C4-2B (cell line): ENCODE data around the gene MUCL1.

ENCODE experiments used
- H3K27ac ChIP-seq: fragments of 450-650 bp; 2 replicates; pipeline ENCODE4 v1.5.1; 2017
- ZFX ChIP-seq: fragments of 450-650 bp; IDR thresholded peaks from 2 replicates; pipeline ENCODE4 v1.6.1; 2017
- TF ChIP-seq, protein P1 (sequence below): fragments of 450-650 bp; conservative IDR thresholded peaks from 2 replicates; pipeline ENCODE4 v1.5.1; 2017; ENCODE audit warnings: mild to moderate bottlenecking

The MUCL1 gene

GRCh38 chr12:54891717-54892478 is 37.6 kb downstream of the MUCL1 start:
- H3K27ac ChIP-seq, result peak overlapping the region; percentile 66; the same call in 1 of the 2 replicates
- TF ChIP-seq, protein P1, sequence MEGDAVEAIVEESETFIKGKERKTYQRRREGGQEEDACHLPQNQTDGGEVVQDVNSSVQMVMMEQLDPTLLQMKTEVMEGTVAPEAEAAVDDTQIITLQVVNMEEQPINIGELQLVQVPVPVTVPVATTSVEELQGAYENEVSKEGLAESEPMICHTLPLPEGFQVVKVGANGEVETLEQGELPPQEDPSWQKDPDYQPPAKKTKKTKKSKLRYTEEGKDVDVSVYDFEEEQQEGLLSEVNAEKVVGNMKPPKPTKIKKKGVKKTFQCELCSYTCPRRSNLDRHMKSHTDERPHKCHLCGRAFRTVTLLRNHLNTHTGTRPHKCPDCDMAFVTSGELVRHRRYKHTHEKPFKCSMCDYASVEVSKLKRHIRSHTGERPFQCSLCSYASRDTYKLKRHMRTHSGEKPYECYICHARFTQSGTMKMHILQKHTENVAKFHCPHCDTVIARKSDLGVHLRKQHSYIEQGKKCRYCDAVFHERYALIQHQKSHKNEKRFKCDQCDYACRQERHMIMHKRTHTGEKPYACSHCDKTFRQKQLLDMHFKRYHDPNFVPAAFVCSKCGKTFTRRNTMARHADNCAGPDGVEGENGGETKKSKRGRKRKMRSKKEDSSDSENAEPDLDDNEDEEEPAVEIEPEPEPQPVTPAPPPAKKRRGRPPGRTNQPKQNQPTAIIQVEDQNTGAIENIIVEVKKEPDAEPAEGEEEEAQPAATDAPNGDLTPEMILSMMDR, result no peak
- no peak for TF ChIP-seq ZFX
